Muscle of back (tissue), 11 donors: ENCODE measurements around the gene C11orf65. TPM values are rescaled to one million over a fixed set of nuclear protein-coding genes. Genes with fewer than 3 reads are reported as not detected.
A peak's percentile ranks its signal among the peaks of the same experiment; 100 is the strongest.

ENCODE experiments used
- DNase-seq, 3 donors: peaks; one replicate each; pipeline versions ENCODE4 v3.0.0 to v3.0.0-alpha.2; 2013
- polyA plus RNA-seq, 10 donors: library from polyadenylated mRNA; unstranded; fragments of 120-200 nt; gene quantifications; one replicate each; pipeline ENCODE4 v1.2.1, GENCODE V29; 2013; ENCODE audit not compliant: insufficient read length in 10 of 10

The C11orf65 gene
- polyA plus RNA-seq, 10 donors, result 0.57 to 1.6 (median 0.80) TPM

GRCh38 chr11:108370990-108371389 lies 96.3 kb downstream of the C11orf65 start:
- no peak for DNase-seq

DNA sequence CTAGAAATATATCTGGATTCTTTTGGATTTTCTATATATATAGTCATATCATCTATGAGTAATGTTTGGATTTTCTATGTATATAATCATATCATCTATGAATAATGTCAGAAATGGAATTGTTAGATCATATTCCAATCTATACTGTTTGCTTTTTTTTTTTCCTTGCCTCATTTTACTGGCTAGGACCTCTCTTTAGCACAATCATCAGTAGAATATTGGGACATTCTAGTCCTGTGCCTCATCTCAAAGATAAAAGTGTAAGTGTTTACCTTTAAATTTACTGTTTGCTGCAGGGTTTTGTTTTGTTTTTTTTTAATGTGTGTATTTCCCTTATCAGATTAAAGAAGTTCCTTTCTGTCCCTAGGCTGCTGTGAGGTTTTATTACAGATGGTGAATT lies 97.0 kb downstream of the C11orf65 start:
- DNase-seq, result no peak

- DNase-seq, result no peak
These were observed 98.3 kb downstream of the C11orf65 start for GRCh38 chr11:108369064-108369463.

DNA sequence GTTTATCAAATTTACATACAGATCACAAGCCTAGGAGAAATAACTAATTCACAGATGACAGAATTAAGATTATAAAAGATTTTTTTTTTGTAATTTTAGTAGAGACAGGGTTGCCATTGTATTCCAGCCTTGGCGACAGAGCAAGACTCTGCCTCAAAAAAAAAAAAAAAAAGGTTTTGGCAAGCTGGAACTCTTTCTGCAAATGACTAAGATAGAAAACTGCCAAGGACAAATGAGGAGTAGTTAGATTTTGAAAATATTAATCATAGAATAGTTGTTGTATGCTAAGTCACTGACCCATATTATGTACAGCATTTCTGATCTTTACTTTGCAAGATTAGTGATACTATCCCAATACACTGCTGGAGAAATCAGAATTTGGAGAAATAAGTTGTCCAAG lies 99.2 kb downstream of the C11orf65 start:
- DNase-seq, result no peak

GRCh38 chr11:108364159-108364558 lies 103.2 kb downstream of the C11orf65 start:
- no peak for DNase-seq

GRCh38 chr11:108351468-108351867 lies 115.9 kb downstream of the C11orf65 start:
- peak in 1 of 3 donors; percentile 4 for DNase-seq

DNA sequence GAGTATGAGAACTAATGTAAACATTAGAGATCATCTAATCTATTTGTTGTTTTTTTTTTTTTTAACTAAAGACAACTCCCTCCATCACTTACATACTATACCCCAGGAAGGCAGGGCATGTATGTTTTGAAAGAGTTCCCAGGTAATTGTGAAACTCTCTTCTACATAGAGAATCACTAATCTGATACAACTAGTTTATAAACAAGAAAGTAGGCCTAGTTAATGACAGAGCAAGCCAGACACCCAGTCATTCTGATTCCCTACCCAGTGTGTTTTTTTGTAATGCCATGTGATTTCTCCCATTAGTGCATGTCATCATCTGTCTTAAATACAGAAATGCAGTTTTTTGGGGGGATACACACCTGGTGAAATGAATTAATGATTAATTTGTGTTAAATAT lies 120.9 kb downstream of the C11orf65 start:
- no peak for DNase-seq

DNA sequence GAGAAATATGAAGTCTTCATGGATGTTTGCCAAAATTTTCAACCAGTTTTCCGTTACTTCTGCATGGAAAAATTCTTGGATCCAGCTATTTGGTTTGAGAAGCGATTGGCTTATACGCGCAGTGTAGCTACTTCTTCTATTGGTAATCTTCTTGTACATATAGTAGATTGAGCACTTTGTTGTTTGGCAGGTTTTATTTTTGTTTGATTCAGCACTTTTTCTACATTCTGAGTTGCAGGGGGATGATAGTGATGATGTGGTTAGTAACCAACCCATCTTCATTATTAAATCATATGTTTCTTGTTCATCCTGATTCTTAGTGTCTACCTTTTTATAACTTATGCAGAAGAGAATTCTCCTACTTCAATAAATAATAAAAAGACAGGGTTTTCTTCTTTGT lies 121.6 kb downstream of the C11orf65 start:
- no peak for DNase-seq

GRCh38 chr11:108343714-108344113 lies 123.6 kb downstream of the C11orf65 start:
- DNase-seq, result no peak

- DNase-seq, result no peak
These were observed 125.7 kb downstream of the C11orf65 start for GRCh38 chr11:108341654-108342053.

DNA sequence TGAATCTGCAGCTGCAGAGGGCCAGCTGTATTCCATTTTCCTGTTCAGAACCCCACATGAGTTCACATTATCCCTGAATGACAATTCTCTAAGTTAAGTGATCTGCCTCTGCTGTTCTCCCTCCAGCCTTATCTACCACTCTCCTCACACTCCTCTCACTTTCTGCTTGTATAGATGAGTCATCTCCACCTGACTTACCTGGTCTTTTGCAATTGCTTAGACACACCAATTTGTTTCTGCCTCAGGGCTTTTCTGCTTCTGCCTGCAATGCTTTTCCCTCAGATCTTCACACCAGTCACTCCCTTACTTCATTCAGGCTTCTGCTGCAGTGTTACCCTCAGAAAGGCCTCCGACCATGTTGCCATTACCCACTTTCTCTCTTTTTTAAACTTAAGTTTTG lies 126.4 kb downstream of the C11orf65 start:
- no peak for DNase-seq

DNA sequence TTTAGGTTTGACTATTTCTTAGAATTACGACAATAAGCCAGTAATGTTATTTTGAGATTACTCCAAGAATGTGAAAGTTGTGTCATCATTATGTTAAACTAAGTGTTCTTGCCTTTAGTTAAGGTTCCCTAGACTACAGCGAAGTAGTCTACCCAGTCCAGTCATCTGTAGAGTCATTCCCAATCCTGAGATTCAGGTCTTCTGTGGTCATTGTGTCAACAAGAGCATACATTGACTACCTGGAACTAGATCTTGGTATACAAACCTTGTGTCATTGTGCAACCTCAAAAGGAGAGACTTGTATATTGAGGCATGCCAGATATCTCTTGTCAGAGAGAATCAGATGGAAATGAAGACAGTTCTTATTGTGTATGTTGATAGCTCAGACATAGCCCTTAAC lies 128.6 kb downstream of the C11orf65 start:
- no peak for DNase-seq

DNA sequence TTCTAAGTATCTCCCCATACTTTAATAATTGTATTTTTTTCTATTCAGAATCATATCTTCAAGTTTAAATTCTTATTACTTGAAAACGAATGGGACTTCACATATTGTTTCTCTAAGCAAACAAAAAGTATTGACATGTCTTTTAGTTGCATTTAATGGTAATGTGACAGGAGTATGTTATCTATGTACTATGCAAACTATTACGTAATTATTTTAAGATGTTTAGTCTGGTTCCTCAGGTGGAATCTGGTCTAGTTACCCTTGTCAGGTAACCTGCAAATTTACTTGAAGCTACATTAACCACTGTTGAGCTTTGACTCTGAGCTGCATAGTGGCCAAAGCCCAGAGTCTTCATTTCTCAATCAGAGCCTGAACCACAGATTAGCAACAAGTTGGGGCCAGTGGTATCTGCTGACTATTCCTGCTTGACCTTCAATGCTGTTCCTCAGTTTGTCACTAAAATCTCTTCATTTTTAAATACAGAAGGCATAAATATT lies 133.9 kb downstream of the C11orf65 start:
- no peak for DNase-seq

Other genes starting within 250 kb of the C11orf65 start
- gene NPAT, start 244.9 kb downstream of the C11orf65 start, polyA plus RNA-seq, result 10 to 100 TPM in 2 of 10 donors, 1 to 10 TPM in 8; 7.2 to 10.9 (median 8.4) TPM
- 10 to 100 TPM; 26.5 to 60.3 (median 43.9) TPM for gene ATM, start 244.5 kb downstream of the C11orf65 start, polyA plus RNA-seq
- 100 to 1,000 TPM in 1 of 10 donors, 10 to 100 TPM in 9; 47.7 to 108 (median 59.2) TPM for gene POGLUT3, start 30.9 kb upstream of the C11orf65 start, polyA plus RNA-seq
- gene EXPH5, start 126.2 kb upstream of the C11orf65 start, polyA plus RNA-seq, result 1 to 10 TPM in 2 of 10 donors, under 1 TPM in 8; 0.28 to 2.6 (median 0.45) TPM
- 10 to 100 TPM; 18.3 to 27.2 (median 21.9) TPM for gene DDX10, start 197.5 kb upstream of the C11orf65 start, polyA plus RNA-seq